Stomach (tissue), 4 donors: Measurements from ENCODE around the gene PDSS2.
"Not testable (repeated sequence)": the region's sequence is repeated elsewhere in the genome, so short reads cannot be mapped to it uniquely, and the experiment has no call there.

Experiments
- CTCF ChIP-seq, 7 experiments: fragments of 450-650 bp in 4 of 7; fragments of 200-600 bp in 3 of 7; sonication (generic) in 3 of 7; IDR thresholded peaks; one replicate each; pipeline ENCODE4 v1.5.1; 2016 to 2019; ENCODE audit warnings: antibody characterized with exemption in 7 of 7, control low read depth in 2 of 7, mild to moderate bottlenecking in 1 of 7
- POLR2A ChIP-seq, 4 donors: fragments of 450-650 bp; IDR thresholded peaks; one replicate each; pipeline ENCODE4 v1.6.1; 2016; ENCODE audit warnings: antibody characterized with exemption in 4 of 4, control low read depth in 2 of 4, mild to moderate bottlenecking in 1 of 4, moderate library complexity in 1 of 4
- POLR2AphosphoS5 ChIP-seq, 3 donors: sonication (generic); formaldehyde crosslinking; IDR thresholded peaks; one replicate each; pipeline ENCODE4 v1.6.1; 2016; ENCODE audit warnings: antibody characterized with exemption in 3 of 3

GRCh38 chr6:107135048-107135680 lies 324.2 kb downstream of the PDSS2 start:
- TF ChIP-seq POLR2AphosphoS5, CTCF, POLR2A (IDR thresholded peaks at IDR 0.05): not testable (repeated sequence)
